GM12878 (cell line): Measurements from ENCODE around the gene ATP2B1. TPM values are rescaled to one million over a fixed set of nuclear protein-coding genes. Genes with fewer than 3 reads are reported as not detected.

Experiments
- ATAC-seq: fragments of 200-7000 bp; cut with Tn5 transposase; 3 replicates; pipeline ENCODE4 v1.9.1; 2020; ENCODE audit warnings: mild to moderate bottlenecking, moderate library complexity
- BruUV-seq: library from RNA; stranded (reverse); fragments of 400-500 nt; replicated peaks from 2 replicates; lab custom pipeline; 2021; lab: Mats Ljungman, UMichigan
- CTCF ChIA-PET: fragments of 300-600 bp; sonication (Branson Sonifier 250); formaldehyde crosslinking; extraction: SDS; loops from one replicate; lab custom pipeline; 2021; ENCODE audit warnings: inconsistent platforms; lab: Yijun Ruan, JAX
- POLR2A ChIA-PET: fragments of 350-600 bp; formaldehyde crosslinking; extraction: SDS; loops from one replicate; lab custom pipeline; 2021; ENCODE audit warnings: inconsistent platforms; lab: Charles Lee
- RAD21 ChIA-PET: fragments of 300-600 bp; sonication (Branson Sonifier 250); formaldehyde crosslinking; loops from one replicate; lab custom pipeline; 2023; ENCODE audit warnings: antibody characterized with exemption; ENCODE audit not compliant: unreplicated experiment; lab: Charles Lee
- SMC1A ChIA-PET: fragments of 300-600 bp; sonication (Branson Sonifier 250); formaldehyde crosslinking; loops from one replicate; lab custom pipeline; 2023; ENCODE audit not compliant: unreplicated experiment, uncharacterized antibody; lab: Charles Lee
- DNase-seq: peaks from one replicate; pipeline ENCODE4 v3.0.0-alpha.2; 2011; ENCODE audit warnings: low read depth, low spot score
- FAIRE-seq: peaks from 3 replicates; lab custom pipeline; 2011; peaks lifted over from hg19 to GRCh38; lab: Jason Lieb, UNC
- H2AFZ ChIP-seq: 2 replicates; pipeline ENCODE4 v1.6.0; 2011; ENCODE audit warnings: low read depth, low read length, control low read depth; ENCODE audit not compliant: control insufficient read depth
- H3K27ac ChIP-seq: 2 replicates; pipeline ENCODE4 v1.5.1; 2011; ENCODE audit warnings: control low read depth; ENCODE audit not compliant: control insufficient read depth, insufficient read depth
- H3K27me3 ChIP-seq, 2 experiments: replicated peaks in 1 of 2; 2 replicates each; pipeline versions ENCODE4 v1.6.0 to v1.6.1; 2011; ENCODE audit warnings: low read length in 1 of 2; ENCODE audit not compliant: control insufficient read depth in 2 of 2, insufficient read depth in 2 of 2
- H3K36me3 ChIP-seq, 2 experiments: 2 replicates each; pipeline ENCODE4 v1.5.1; 2011; ENCODE audit warnings: low read length in 1 of 2; ENCODE audit not compliant: control insufficient read depth in 2 of 2, insufficient read depth in 2 of 2
- H3K4me1 ChIP-seq: 2 replicates; pipeline ENCODE4 v1.6.1; 2011; ENCODE audit warnings: mild to moderate bottlenecking, low read length, moderate library complexity, mixed read lengths; ENCODE audit not compliant: control insufficient read depth, insufficient read depth
- H3K4me2 ChIP-seq: 2 replicates; pipeline ENCODE4 v1.6.0; 2011; ENCODE audit warnings: control low read depth; ENCODE audit not compliant: control insufficient read depth, insufficient read depth
- H3K4me3 ChIP-seq: fragments of 200-600 bp; sonication (generic); 2 replicates; pipeline ENCODE4 v1.5.1; 2016
- H3K79me2 ChIP-seq: 2 replicates; pipeline ENCODE4 v1.6.0; 2011; ENCODE audit warnings: low read length; ENCODE audit not compliant: control insufficient read depth, insufficient read depth
- H3K9ac ChIP-seq: 2 replicates; pipeline ENCODE4 v1.8.0; 2011; ENCODE audit warnings: low read length, control low read depth, mixed read lengths; ENCODE audit not compliant: control insufficient read depth, insufficient read depth
- H3K9me3 ChIP-seq: replicated peaks from 3 replicates; pipeline ENCODE4 v1.5.1; 2011; ENCODE audit warnings: mild to moderate bottlenecking, low read length; ENCODE audit not compliant: control insufficient read depth, insufficient read depth
- H4K20me1 ChIP-seq: 2 replicates; pipeline ENCODE4 v1.6.0; 2011; ENCODE audit not compliant: control insufficient read depth, insufficient read depth
- ATF7 ChIP-seq: fragments of 450-650 bp; IDR thresholded peaks from 2 replicates; pipeline ENCODE4 v1.6.1; 2016; ENCODE audit warnings: low read depth, mild to moderate bottlenecking
- KLF5 ChIP-seq: fragments of 450-650 bp; IDR thresholded peaks from 2 replicates; pipeline ENCODE4 v1.6.1; 2014; ENCODE audit warnings: mild to moderate bottlenecking; ENCODE audit not compliant: partially characterized antibody
- TCF7 ChIP-seq: IDR thresholded peaks from 2 replicates; pipeline ENCODE4 v1.6.1; 2014; ENCODE audit warnings: antibody characterized with exemption, borderline replicate concordance
- WGBS: methylation state at CpG from one replicate; pipeline ENCODE4 v1.1.6; 2016; ENCODE audit warnings: low lambda C conversion rate; ENCODE audit not compliant: insufficient replicate concordance, insufficient coverage; ENCODE audit errors: missing lambda C conversion rate; 5-methylcytosine and 5-hydroxymethylcytosine counted together
- in situ Hi-C: fragments of 300-500 bp; cut with MboI; formaldehyde crosslinking; loops from 9 replicates; pipeline ENCODE4 v1.14.3; 2018; ENCODE audit warnings: mixed read lengths
- intact Hi-C: fragments of 100-400 bp; cut with micrococcal nuclease; formaldehyde crosslinking; loops from one replicate; pipeline ENCODE4 v1.14.2; 2022; ENCODE audit not compliant: unreplicated experiment
- polyA plus RNA-seq, 11 experiments: library from polyadenylated mRNA; depleted of rRNA in 4 of 11; unstranded in 6 of 11; stranded (reverse) in 5 of 11; fragments of >200 nt; fragmentation: Nextera tagmentation in 4 of 11; fragmentation: Illumina TruSeq in 1 of 11; extraction: Ambion mirVana in 4 of 11; extraction: Trizol in 1 of 11; gene quantifications; 1 replicate in 1 of 11; 2 replicates in 10 of 11; pipeline versions ENCODE4 v1.2.1 to v1.2.3, GENCODE V29; 2011 to 2016; ENCODE audit warnings: inconsistent platforms in 2 of 11, missing spikeins in 2 of 11, low read depth in 1 of 11
- total RNA-seq, 4 experiments: library from RNA; depleted of rRNA in 3 of 4; stranded (reverse); fragments of >200 nt in 3 of 4; fragmentation: Illumina TruSeq in 1 of 4; extraction: Trizol in 1 of 4; gene quantifications; 2 replicates each; pipeline versions ENCODE4 v1.2.1 to v1.2.3, GENCODE V29; 2013 to 2021
- TF ChIP-seq, protein P1 (sequence below): IDR thresholded peaks from 2 replicates; pipeline ENCODE4 v1.6.1; 2012; ENCODE audit warnings: low read length, inconsistent platforms
- TF ChIP-seq, protein P2 (sequence below): IDR thresholded peaks from 2 replicates; pipeline ENCODE4 v1.6.1; 2011; ENCODE audit warnings: mild to moderate bottlenecking, low read depth, low read length, moderate library complexity; ENCODE audit not compliant: insufficient replicate concordance

The ATP2B1 gene
- total and polyA plus RNA-seq, 10 of the 15 experiments (the other 5 are each of a cell fraction or from before 2014, with no cell fraction given), result 15.9 to 67.8 (median 48.5) TPM

- no TSS peak for BruUV-seq
- TF ChIP-seq, protein P1, sequence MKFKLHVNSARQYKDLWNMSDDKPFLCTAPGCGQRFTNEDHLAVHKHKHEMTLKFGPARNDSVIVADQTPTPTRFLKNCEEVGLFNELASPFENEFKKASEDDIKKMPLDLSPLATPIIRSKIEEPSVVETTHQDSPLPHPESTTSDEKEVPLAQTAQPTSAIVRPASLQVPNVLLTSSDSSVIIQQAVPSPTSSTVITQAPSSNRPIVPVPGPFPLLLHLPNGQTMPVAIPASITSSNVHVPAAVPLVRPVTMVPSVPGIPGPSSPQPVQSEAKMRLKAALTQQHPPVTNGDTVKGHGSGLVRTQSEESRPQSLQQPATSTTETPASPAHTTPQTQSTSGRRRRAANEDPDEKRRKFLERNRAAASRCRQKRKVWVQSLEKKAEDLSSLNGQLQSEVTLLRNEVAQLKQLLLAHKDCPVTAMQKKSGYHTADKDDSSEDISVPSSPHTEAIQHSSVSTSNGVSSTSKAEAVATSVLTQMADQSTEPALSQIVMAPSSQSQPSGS, result 0 out of 2 replicates have a peak, but pooled peaks have one; percentile 35
- TF ChIP-seq, protein P2, sequence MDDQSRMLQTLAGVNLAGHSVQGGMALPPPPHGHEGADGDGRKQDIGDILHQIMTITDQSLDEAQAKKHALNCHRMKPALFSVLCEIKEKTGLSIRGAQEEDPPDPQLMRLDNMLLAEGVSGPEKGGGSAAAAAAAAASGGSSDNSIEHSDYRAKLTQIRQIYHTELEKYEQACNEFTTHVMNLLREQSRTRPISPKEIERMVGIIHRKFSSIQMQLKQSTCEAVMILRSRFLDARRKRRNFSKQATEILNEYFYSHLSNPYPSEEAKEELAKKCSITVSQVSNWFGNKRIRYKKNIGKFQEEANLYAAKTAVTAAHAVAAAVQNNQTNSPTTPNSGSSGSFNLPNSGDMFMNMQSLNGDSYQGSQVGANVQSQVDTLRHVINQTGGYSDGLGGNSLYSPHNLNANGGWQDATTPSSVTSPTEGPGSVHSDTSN, result no peak
- no peak for TF ChIP-seq KLF5
- no peak for TF ChIP-seq TCF7
- TF ChIP-seq ATF7, result peak; percentile 83
- TF ChIP-seq, all 136 proteins: peak for 2
- CTCF ChIA-PET, result interaction anchor here (0.6 to 3.5 kb wide), 8 partner anchors 8 to 498 kb away, joined by 3 to 18 read pairs (median 4); no protein-coding TSS in a partner anchor
- Histone ChIP-seq H3K27ac (peak overlapping the region; percentile 10; the same call in 1 of the 2 replicates), H3K27me3 (no peaks in the 10 kb centered on the region), H3K36me3 (peaks cover 0 to 3% of the 10 kb centered on the region in 2 experiments; a peak in 1 of 4 replicates), H3K4me1 (peaks cover 8% of the 10 kb centered on the region), H2AFZ (no peak overlapping the region), H3K4me2 (peak overlapping the region; percentile 50), H3K4me3 (no peak overlapping the region), H4K20me1 (peaks cover 3% of the 10 kb centered on the region; the same call in 1 of the 2 replicates), H3K9me3 (no peaks in the 10 kb centered on the region), H3K79me2 (peaks cover 92% of the 10 kb centered on the region), H3K9ac (no peak overlapping the region)
- WGBS, result 0% methylated on average over 1 of the region's 1 CpG
- FAIRE-seq, result no peak
- intact Hi-C loops (loop anchor here (5.0 kb wide), 1 partner anchor 82 kb away; no protein-coding TSS in a partner anchor), in situ Hi-C loops (no loop called here)
- POLR2A ChIA-PET, result interaction anchor here (1.1 kb wide), 1 partner anchor 255 kb away, joined by 3 read pairs; no protein-coding TSS in a partner anchor
- RAD21 ChIA-PET, result interaction anchor here (0.6 to 3.4 kb wide), 15 partner anchors 8 to 309 kb away, joined by 3 to 26 read pairs (median 3); no protein-coding TSS in a partner anchor
- SMC1A ChIA-PET, result interaction anchor here (0.6 to 7.4 kb wide), 18 partner anchors 9 to 310 kb away, joined by 3 to 70 read pairs (median 6); no protein-coding TSS in a partner anchor
- ATAC-seq, result no peak
- no peak for DNase-seq
These were observed 4.2 kb downstream of the ATP2B1 start for GRCh38 chr12:89704457-89704856.
